Keratinocyte (primary cell): ENCODE measurements around the gene OR1S2. TPM values are rescaled to one million over a fixed set of nuclear protein-coding genes. Genes with fewer than 3 reads are reported as not detected.

Experiments
- DNase-seq: peaks from one replicate; pipeline ENCODE4 v3.0.0-alpha.2; 2011; ENCODE audit warnings: low read depth, missing footprints, low spot score
- FAIRE-seq: peaks from 2 replicates; lab custom pipeline; 2011; peaks lifted over from hg19 to GRCh38; lab: Jason Lieb, UNC
- H2AFZ ChIP-seq: 2 replicates; pipeline ENCODE4 v1.6.0; 2012; ENCODE audit warnings: low read length, control low read depth, inconsistent platforms; ENCODE audit not compliant: control insufficient read depth
- H3K27ac ChIP-seq: 2 replicates; pipeline ENCODE4 v1.5.1; 2011; ENCODE audit warnings: low read length; ENCODE audit not compliant: control insufficient read depth, insufficient read depth
- H3K27me3 ChIP-seq: 3 replicates; pipeline ENCODE4 v1.6.0; 2011; ENCODE audit warnings: low read length; ENCODE audit not compliant: control insufficient read depth, insufficient read depth; ENCODE audit errors: extremely low read depth
- H3K36me3 ChIP-seq, 2 experiments: 2 replicates in 1 of 2; 3 replicates in 1 of 2; pipeline ENCODE4 v1.5.1; 2011; ENCODE audit warnings: low read length in 2 of 2, mild to moderate bottlenecking in 1 of 2; ENCODE audit not compliant: control insufficient read depth in 2 of 2, insufficient read depth in 2 of 2; ENCODE audit errors: extremely low read depth in 1 of 2
- H3K4me1 ChIP-seq: 3 replicates; pipeline ENCODE4 v1.5.1; 2011; ENCODE audit warnings: low read length; ENCODE audit not compliant: control insufficient read depth, insufficient read depth; ENCODE audit errors: extremely low read depth
- H3K4me2 ChIP-seq: 3 replicates; pipeline ENCODE4 v1.6.0; 2011; ENCODE audit warnings: low read depth, low read length; ENCODE audit not compliant: control insufficient read depth, insufficient read depth; ENCODE audit errors: extremely low read depth
- H3K4me3 ChIP-seq, 3 experiments: fragments of 200-600 bp in 1 of 3; sonication (generic) in 1 of 3; 2 replicates in 2 of 3; 3 replicates in 1 of 3; pipeline ENCODE4 v1.5.1; 2011 to 2016; ENCODE audit warnings: low read length in 3 of 3, mild to moderate bottlenecking in 3 of 3, control low read depth in 2 of 3, inconsistent platforms in 1 of 3, low read depth in 1 of 3, mixed read lengths in 1 of 3, mixed run types in 1 of 3, moderate library complexity in 1 of 3; ENCODE audit not compliant: control insufficient read depth in 2 of 3, insufficient read depth in 2 of 3; ENCODE audit errors: extremely low read depth in 1 of 3
- H3K79me2 ChIP-seq: 2 replicates; pipeline ENCODE4 v1.6.0; 2012; ENCODE audit warnings: low read length; ENCODE audit not compliant: control insufficient read depth, insufficient read depth
- H3K9ac ChIP-seq: 3 replicates; pipeline ENCODE4 v1.6.0; 2011; ENCODE audit warnings: low read length; ENCODE audit not compliant: control insufficient read depth, insufficient read depth; ENCODE audit errors: extremely low read depth
- H3K9me1 ChIP-seq: 3 replicates; pipeline ENCODE4 v1.6.0; 2011; ENCODE audit warnings: low read length; ENCODE audit not compliant: control insufficient read depth, insufficient read depth; ENCODE audit errors: extremely low read depth
- H3K9me3 ChIP-seq: 2 replicates; pipeline ENCODE4 v1.5.1; 2012; ENCODE audit warnings: low read depth, low read length; ENCODE audit not compliant: control insufficient read depth
- H4K20me1 ChIP-seq: 3 replicates; pipeline ENCODE4 v1.6.0; 2011; ENCODE audit warnings: low read length; ENCODE audit not compliant: control insufficient read depth, insufficient read depth; ENCODE audit errors: extremely low read depth
- CTCF ChIP-seq, 3 experiments: IDR thresholded peaks in 1 of 3; conservative IDR thresholded peaks in 1 of 3; optimal IDR thresholded peaks in 1 of 3; 2 replicates in 2 of 3; 3 replicates in 1 of 3; pipeline versions ENCODE3 to v1.5.1; 2011; ENCODE audit warnings: low read length in 3 of 3, mild to moderate bottlenecking in 3 of 3, moderate library complexity in 2 of 3, control low read depth in 1 of 3, inconsistent platforms in 1 of 3; ENCODE audit not compliant: insufficient read depth in 2 of 3; ENCODE audit errors: extremely low read depth in 1 of 3
- EZH2 ChIP-seq: IDR thresholded peaks from one replicate; pipeline ENCODE4 v1.6.1; 2012; ENCODE audit warnings: inconsistent platforms, mild to moderate bottlenecking, low read length, moderate library complexity
- dilution Hi-C: fragments of 300-500 bp; cut with MboI; formaldehyde crosslinking; loops from one replicate; pipeline ENCODE4 v1.7.0; 2020; ENCODE audit warnings: low sequenced_read_pairs; ENCODE audit not compliant: extremely low pct_ligation_motif_present
- polyA plus RNA-seq, 5 experiments: library from polyadenylated mRNA; depleted of rRNA in 3 of 5; stranded (reverse) in 3 of 5; stranded (forward) in 1 of 5; unstranded in 1 of 5; fragments of >200 nt; gene quantifications; 1 replicate in 1 of 5; 2 replicates in 3 of 5; 3 replicates in 1 of 5; pipeline versions ENCODE4 v1.2.1 to v1.2.3, GENCODE V29; 2011 to 2012; ENCODE audit warnings: missing spikeins in 2 of 5, low read depth in 1 of 5, low replicate concordance in 1 of 5

Gene OR1S2
- polyA plus RNA-seq, 1 donor (not counting 4 experiments of a cell fraction or from before 2014, with no cell fraction given): not detected

- dilution Hi-C loops: no loop called here
- Histone ChIP-seq H3K4me2 (no peak overlapping the region), H4K20me1 (no peaks in the 10 kb centered on the region), H3K79me2 (no peaks in the 10 kb centered on the region), H3K4me1 (no peaks in the 10 kb centered on the region), H3K27ac (no peak overlapping the region), H3K9me1 (no peaks in the 10 kb centered on the region), H2AFZ (no peak overlapping the region), H3K27me3 (no peaks in the 10 kb centered on the region), H3K9ac (no peak overlapping the region), H3K4me3 (no peak overlapping the region), H3K9me3 (no peaks in the 10 kb centered on the region), H3K36me3 (no peaks in the 10 kb centered on the region)
- no peak for FAIRE-seq
- no peak for DNase-seq
- TF ChIP-seq CTCF (optimal IDR thresholded peaks at IDR 0.05 in 1 of 3, IDR thresholded peaks at IDR 0.05 in 1 of 3, conservative IDR thresholded peaks at IDR 0.05 in 1 of 3; ENCODE audit: extremely low read depth in 1 of 3, insufficient read depth in 2 of 3, low read length in 3 of 3) (no peak), EZH2 (no peak)
Measured at GRCh38 chr11:58178444-58178843, 25.5 kb downstream of the OR1S2 start.

- Histone ChIP-seq H2AFZ (no peak overlapping the region), H3K4me3 (no peak overlapping the region), H4K20me1 (no peaks in the 10 kb centered on the region), H3K9me3 (no peaks in the 10 kb centered on the region), H3K36me3 (no peaks in the 10 kb centered on the region), H3K27me3 (no peaks in the 10 kb centered on the region), H3K4me2 (no peak overlapping the region), H3K4me1 (no peaks in the 10 kb centered on the region), H3K9ac (no peak overlapping the region), H3K9me1 (no peaks in the 10 kb centered on the region), H3K27ac (no peak overlapping the region), H3K79me2 (no peaks in the 10 kb centered on the region)
- dilution Hi-C loops: no loop called here
- TF ChIP-seq CTCF (optimal IDR thresholded peaks at IDR 0.05 in 1 of 3, IDR thresholded peaks at IDR 0.05 in 1 of 3, conservative IDR thresholded peaks at IDR 0.05 in 1 of 3; ENCODE audit: extremely low read depth in 1 of 3, insufficient read depth in 2 of 3, low read length in 3 of 3): no peak
- TF ChIP-seq EZH2: no peak
- FAIRE-seq (no peak), DNase-seq (no peak)
Measured at GRCh38 chr11:58177409-58178054, 26.4 kb downstream of the OR1S2 start.
